A673 (cell line): ENCODE results near the gene APOO. TPM values are rescaled to one million over a fixed set of nuclear protein-coding genes. Genes with fewer than 3 reads are reported as not detected.

ENCODE experiments used
- BruUV-seq: library from RNA; stranded (reverse); fragments of 400-500 nt; replicated peaks from 2 replicates; lab custom pipeline; 2021; lab: Mats Ljungman, UMichigan
- CTCF ChIA-PET: fragments of 300-600 bp; sonication (Branson Sonifier 250); formaldehyde crosslinking; loops from one replicate; lab custom pipeline; 2022; ENCODE audit warnings: antibody characterized with exemption; lab: Charles Lee
- POLR2A ChIA-PET: fragments of 300-600 bp; sonication (Branson Sonifier 250); formaldehyde crosslinking; loops from one replicate; lab custom pipeline; 2022; ENCODE audit warnings: antibody characterized with exemption; ENCODE audit not compliant: low non-redundant PET; lab: Charles Lee
- DNase-seq: peaks from one replicate; pipeline ENCODE4 v3.0.0-alpha.2; 2015; ENCODE audit warnings: low spot score
- H3K27ac ChIP-seq: fragments of 200-600 bp; sonication (generic); 2 replicates; pipeline ENCODE4 v1.5.1; 2016; ENCODE audit warnings: mixed run types, low read depth, mild to moderate bottlenecking, mixed read lengths, antibody characterized with exemption, low read length; ENCODE audit not compliant: poor library complexity, severe bottlenecking
- H3K27me3 ChIP-seq: fragments of 200-600 bp; sonication (generic); replicated peaks from 2 replicates; pipeline ENCODE4 v1.6.1; 2017; ENCODE audit warnings: mixed run types, low read depth, mild to moderate bottlenecking, mixed read lengths, antibody characterized with exemption, low read length; ENCODE audit not compliant: insufficient read depth, poor library complexity
- H3K36me3 ChIP-seq: fragments of 200-600 bp; sonication (generic); 2 replicates; pipeline ENCODE4 v1.6.1; 2016; ENCODE audit warnings: mixed run types, mild to moderate bottlenecking, mixed read lengths, antibody characterized with exemption, low read length; ENCODE audit not compliant: insufficient read depth, poor library complexity, severe bottlenecking
- H3K4me1 ChIP-seq: fragments of 200-600 bp; sonication (generic); 2 replicates; pipeline ENCODE4 v1.6.1; 2017; ENCODE audit warnings: mixed run types, mild to moderate bottlenecking, mixed read lengths, antibody characterized with exemption, low read length; ENCODE audit not compliant: insufficient read depth, poor library complexity, severe bottlenecking
- H3K4me3 ChIP-seq: fragments of 200-600 bp; sonication (generic); 2 replicates; pipeline ENCODE4 v1.5.1; 2016; ENCODE audit warnings: low read depth, mixed run types, mild to moderate bottlenecking, mixed read lengths, low read length; ENCODE audit not compliant: poor library complexity, severe bottlenecking
- H3K9me3 ChIP-seq: fragments of 200-600 bp; sonication (generic); 2 replicates; pipeline ENCODE4 v1.6.1; 2016; ENCODE audit warnings: mixed run types, low read depth, mild to moderate bottlenecking, mixed read lengths, antibody characterized with exemption, low read length; ENCODE audit not compliant: poor library complexity, severe bottlenecking
- CTCF ChIP-seq: fragments of 300-800, 200-600 bp; sonication (generic); conservative IDR thresholded peaks from 2 replicates; pipeline ENCODE4 v1.5.1; 2017; ENCODE audit warnings: low read depth, mild to moderate bottlenecking, antibody characterized with exemption, low read length, moderate library complexity, mixed read lengths
- EZH2 ChIP-seq: fragments of 200-600 bp; sonication (generic); IDR thresholded peaks from 2 replicates; pipeline ENCODE4 v1.6.1; 2017; ENCODE audit warnings: borderline replicate concordance, low read depth, mild to moderate bottlenecking, mixed read lengths, antibody characterized with exemption, low read length; ENCODE audit not compliant: poor library complexity, severe bottlenecking
- intact Hi-C: fragments of 100-400 bp; cut with micrococcal nuclease; formaldehyde crosslinking; loops from one replicate; pipeline ENCODE4 v1.10.0; 2022; ENCODE audit not compliant: unreplicated experiment
- total RNA-seq: library from RNA; stranded (reverse); gene quantifications from 2 replicates; pipeline ENCODE4 v1.2.3, GENCODE V29; 2021

Gene APOO
- total RNA-seq, 1 experiment from 2014 or later: 79.0 TPM

- Histone ChIP-seq H3K9me3 (no peaks in the 10 kb centered on the region), H3K36me3 (no peaks in the 10 kb centered on the region), H3K27me3 (no peaks in the 10 kb centered on the region), H3K4me1 (no peaks in the 10 kb centered on the region), H3K4me3 (no peak overlapping the region), H3K27ac (no peak overlapping the region)
- DNase-seq: no peak
- POLR2A ChIA-PET: no interaction called here
- no peak for TF ChIP-seq EZH2
- no peak for TF ChIP-seq CTCF
- CTCF ChIA-PET: no interaction called here
- no TSS peak for BruUV-seq
- intact Hi-C loops: no loop called here
Observed at GRCh38 chrX:23832721-23833120, 75.0 kb downstream of the APOO start.

- Histone ChIP-seq H3K4me3 (no peak overlapping the region), H3K4me1 (no peaks in the 10 kb centered on the region), H3K27ac (no peak overlapping the region), H3K36me3 (no peaks in the 10 kb centered on the region), H3K9me3 (no peaks in the 10 kb centered on the region), H3K27me3 (no peaks in the 10 kb centered on the region)
- ChIA-PET POLR2A (no interaction called here), CTCF (no interaction called here)
- TF ChIP-seq CTCF (no peak), EZH2 (no peak)
- no TSS peak for BruUV-seq
- no peak for DNase-seq
- intact Hi-C loops: no loop called here
Observed at GRCh38 chrX:23828881-23829280, 78.9 kb downstream of the APOO start.

GRCh38 chrX:23826653-23827052, 81.1 kb downstream of the APOO start:
- intact Hi-C loops: no loop called here
- Histone ChIP-seq H3K4me1 (no peaks in the 10 kb centered on the region), H3K36me3 (no peaks in the 10 kb centered on the region), H3K4me3 (no peak overlapping the region), H3K27ac (no peak overlapping the region), H3K27me3 (no peaks in the 10 kb centered on the region), H3K9me3 (no peaks in the 10 kb centered on the region)
- ChIA-PET CTCF (no interaction called here), POLR2A (no interaction called here)
- no peak for DNase-seq
- BruUV-seq: no TSS peak
- TF ChIP-seq EZH2 (no peak), CTCF (no peak)
